ENCODE data around the gene ZNRF2. TPM values are rescaled to one million over a fixed set of nuclear protein-coding genes. Genes with fewer than 3 reads are reported as not detected.

Gene ZNRF2
- total RNA-seq, 4 donors from 2014 or later, result 27.2 to 43.6 (median 36.5) TPM

DNA sequence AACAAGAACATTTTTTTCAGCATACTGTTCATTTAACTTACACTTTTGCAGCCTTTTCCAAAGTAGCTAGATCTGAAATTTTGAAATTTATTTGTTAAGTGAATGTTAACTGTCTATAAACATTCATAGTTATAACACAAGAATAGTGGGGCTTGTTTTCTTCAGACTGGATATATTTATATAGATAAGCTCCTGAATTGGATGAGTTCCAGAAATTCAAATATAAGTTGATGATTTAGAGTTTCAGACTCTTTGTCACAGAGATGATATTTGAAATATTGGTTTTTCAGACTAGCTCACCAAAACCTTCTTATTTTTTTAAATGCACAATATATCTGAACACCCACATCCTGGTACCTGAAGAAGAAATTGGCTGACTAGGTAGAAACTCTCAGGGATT lies 44.0 kb downstream of the ZNRF2 start:
- H3K27ac ChIP-seq, result no peak overlapping the region
- no peaks in the 10 kb centered on the region for H3K9me3 ChIP-seq
- no peaks in the 10 kb centered on the region for H3K36me3 ChIP-seq
- H3K4me3 ChIP-seq, result no peak overlapping the region
- TF ChIP-seq CTCF (IDR thresholded peaks at IDR 0.05) (no peak), POLR2A (IDR thresholded peaks at IDR 0.05) (no peak)
- peaks cover 0 to 25% (median 12%) of the 10 kb centered on the region in 4 donors for H3K4me1 ChIP-seq
- no peak for DNase-seq
- no peaks in the 10 kb centered on the region for H3K27me3 ChIP-seq

- no peaks in the 10 kb centered on the region for H3K9me3 ChIP-seq
- no peak for DNase-seq
- H3K27ac ChIP-seq, result peak overlapping the region in 2 of 4 donors; percentile 8 to 13
- no peaks in the 10 kb centered on the region for H3K36me3 ChIP-seq
- no peak for TF ChIP-seq CTCF (IDR thresholded peaks at IDR 0.05)
- peaks cover 0 to 25% (median 12%) of the 10 kb centered on the region in 4 donors for H3K4me1 ChIP-seq
- no peaks in the 10 kb centered on the region for H3K27me3 ChIP-seq
- H3K4me3 ChIP-seq, result no peak overlapping the region
These were observed 45.3 kb downstream of the ZNRF2 start for GRCh38 chr7:30329716-30330115.

GRCh38 chr7:30330134-30331111 lies 46.0 kb downstream of the ZNRF2 start:
- H3K27me3 ChIP-seq, result no peaks in the 10 kb centered on the region
- H3K4me1 ChIP-seq, result peaks cover 0 to 25% (median 12%) of the 10 kb centered on the region in 4 donors
- H3K36me3 ChIP-seq, result no peaks in the 10 kb centered on the region
- TF ChIP-seq CTCF (IDR thresholded peaks at IDR 0.05), result no peak
- TF ChIP-seq POLR2A (IDR thresholded peaks at IDR 0.05), result no peak
- no peaks in the 10 kb centered on the region for H3K9me3 ChIP-seq
- peak in 1 of 3 donors; percentile 49 for DNase-seq
- peak overlapping the region in 3 of 4 donors; percentile 6 to 50 (median 21) for H3K27ac ChIP-seq
- no peak overlapping the region for H3K4me3 ChIP-seq

- TF ChIP-seq CTCF (IDR thresholded peaks at IDR 0.05) (no peak), POLR2A (IDR thresholded peaks at IDR 0.05) (no peak)
- H3K4me1 ChIP-seq, result peaks cover 0 to 32% (median 12%) of the 10 kb centered on the region in 4 donors
- H3K36me3 ChIP-seq, result no peaks in the 10 kb centered on the region
- no peak for DNase-seq
- no peaks in the 10 kb centered on the region for H3K9me3 ChIP-seq
- peak overlapping the region in 2 of 4 donors; percentile 1 to 21 for H3K27ac ChIP-seq
- H3K4me3 ChIP-seq, result no peak overlapping the region
- no peaks in the 10 kb centered on the region for H3K27me3 ChIP-seq
These were observed 46.9 kb downstream of the ZNRF2 start for GRCh38 chr7:30331338-30331737.

- DNase-seq, result no peak
- no peaks in the 10 kb centered on the region for H3K9me3 ChIP-seq
- TF ChIP-seq CTCF (IDR thresholded peaks at IDR 0.05), result no peak
- no peak for TF ChIP-seq POLR2A (IDR thresholded peaks at IDR 0.05)
- no peak overlapping the region for H3K4me3 ChIP-seq
- H3K4me1 ChIP-seq, result peaks cover 0 to 33% (median 11%) of the 10 kb centered on the region in 4 donors
- no peaks in the 10 kb centered on the region for H3K36me3 ChIP-seq
- H3K27me3 ChIP-seq, result no peaks in the 10 kb centered on the region
- no peak overlapping the region for H3K27ac ChIP-seq
These were observed 48.2 kb downstream of the ZNRF2 start for GRCh38 chr7:30332549-30332948.
